Neural cell (in vitro differentiated cells): Measurements from ENCODE around the gene RPL36.

Experiments used
- EP300 ChIP-seq: fragments of 450-650 bp; conservative IDR thresholded peaks from 2 replicates; pipeline ENCODE4 v1.6.1; 2014; ENCODE audit warnings: antibody characterized with exemption, mild to moderate bottlenecking, moderate library complexity; ENCODE audit not compliant: poor library complexity, severe bottlenecking
- REST ChIP-seq: IDR thresholded peaks from 2 replicates; pipeline ENCODE4 v1.6.1; 2012; ENCODE audit warnings: borderline replicate concordance
- TF ChIP-seq, protein P1 (sequence below): fragments of 450-650 bp; IDR thresholded peaks from 2 replicates; pipeline ENCODE4 v1.5.1; 2014; ENCODE audit warnings: antibody characterized with exemption, mild to moderate bottlenecking, moderate library complexity; ENCODE audit not compliant: poor library complexity, severe bottlenecking

DNA sequence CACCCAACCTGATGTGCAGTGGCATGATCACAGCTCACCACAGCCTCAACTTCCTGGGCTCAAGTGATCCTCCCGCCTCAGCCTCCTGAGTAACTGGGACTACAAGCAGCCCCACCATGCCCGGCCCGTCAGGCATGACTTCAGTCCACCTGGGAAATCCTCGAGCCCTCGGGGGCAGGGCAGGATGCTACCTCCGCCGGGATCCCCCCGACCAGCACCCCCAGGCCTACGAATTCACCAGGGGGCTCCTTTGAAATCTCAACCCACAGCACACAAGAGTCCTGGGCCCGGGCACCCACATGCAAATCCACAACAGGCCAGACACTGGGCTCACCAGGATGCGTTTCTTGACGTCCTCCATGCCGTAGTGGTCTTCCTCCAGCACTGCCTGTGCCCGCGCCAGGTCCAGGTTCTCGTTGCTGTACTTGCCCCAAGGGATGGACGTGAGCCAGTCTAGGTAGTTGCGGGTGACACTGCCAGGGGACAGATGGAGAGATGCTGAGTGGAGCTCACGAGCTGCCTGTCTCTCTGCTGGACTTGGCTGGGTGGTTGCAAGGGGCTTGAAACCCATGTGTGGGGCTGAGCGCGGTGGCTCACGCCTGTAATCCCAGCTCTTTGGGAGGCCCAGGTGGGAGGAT is 10.5 kb downstream of the RPL36 start:
- TF ChIP-seq, protein P1, sequence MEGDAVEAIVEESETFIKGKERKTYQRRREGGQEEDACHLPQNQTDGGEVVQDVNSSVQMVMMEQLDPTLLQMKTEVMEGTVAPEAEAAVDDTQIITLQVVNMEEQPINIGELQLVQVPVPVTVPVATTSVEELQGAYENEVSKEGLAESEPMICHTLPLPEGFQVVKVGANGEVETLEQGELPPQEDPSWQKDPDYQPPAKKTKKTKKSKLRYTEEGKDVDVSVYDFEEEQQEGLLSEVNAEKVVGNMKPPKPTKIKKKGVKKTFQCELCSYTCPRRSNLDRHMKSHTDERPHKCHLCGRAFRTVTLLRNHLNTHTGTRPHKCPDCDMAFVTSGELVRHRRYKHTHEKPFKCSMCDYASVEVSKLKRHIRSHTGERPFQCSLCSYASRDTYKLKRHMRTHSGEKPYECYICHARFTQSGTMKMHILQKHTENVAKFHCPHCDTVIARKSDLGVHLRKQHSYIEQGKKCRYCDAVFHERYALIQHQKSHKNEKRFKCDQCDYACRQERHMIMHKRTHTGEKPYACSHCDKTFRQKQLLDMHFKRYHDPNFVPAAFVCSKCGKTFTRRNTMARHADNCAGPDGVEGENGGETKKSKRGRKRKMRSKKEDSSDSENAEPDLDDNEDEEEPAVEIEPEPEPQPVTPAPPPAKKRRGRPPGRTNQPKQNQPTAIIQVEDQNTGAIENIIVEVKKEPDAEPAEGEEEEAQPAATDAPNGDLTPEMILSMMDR = no peak
- TF ChIP-seq EP300 = no peak
- TF ChIP-seq REST = no peak
